NCI-H2227 (cell line): ENCODE data around the gene PDLIM3.
"Not testable (repeated sequence)": the region's sequence is repeated elsewhere in the genome, so short reads cannot be mapped to it uniquely, and the experiment has no call there.

Source experiments
- DNase-seq: peaks from one replicate; lab custom pipeline; 2025; ENCODE audit not compliant: unreplicated experiment; lab: John Stamatoyannopoulos, UW

The PDLIM3 gene

GRCh38 chr4:185554365-185555126 lies 19.2 kb upstream of the PDLIM3 start:
- no peak for DNase-seq

- DNase-seq = no peak
These were observed 16.9 kb upstream of the PDLIM3 start for GRCh38 chr4:185552254-185552653.

GRCh38 chr4:185550933-185551332 lies 15.6 kb upstream of the PDLIM3 start:
- DNase-seq = no peak

- DNase-seq = no peak
These were observed 13.9 kb upstream of the PDLIM3 start for GRCh38 chr4:185549095-185549639.

GRCh38 chr4:185548587-185548986 lies 13.3 kb upstream of the PDLIM3 start:
- DNase-seq = no peak

- DNase-seq = no peak
These were observed 11.0 kb upstream of the PDLIM3 start for GRCh38 chr4:185546335-185546734.

- DNase-seq = no peak
These were observed 7.5 kb upstream of the PDLIM3 start for GRCh38 chr4:185542626-185543315.

- no peak for DNase-seq
These were observed 6.0 kb upstream of the PDLIM3 start for GRCh38 chr4:185541251-185541727.

GRCh38 chr4:185540487-185541120 lies 5.3 kb upstream of the PDLIM3 start:
- no peak for DNase-seq

- DNase-seq = no peak
These were observed 4.7 kb upstream of the PDLIM3 start for GRCh38 chr4:185540040-185540439.

GRCh38 chr4:185538806-185539205 lies 3.5 kb upstream of the PDLIM3 start:
- DNase-seq = no peak

- DNase-seq = no peak
These were observed 1.1 kb upstream of the PDLIM3 start for GRCh38 chr4:185536411-185536709.

- no peak for DNase-seq
These were observed 504 bp upstream of the PDLIM3 start for GRCh38 chr4:185535612-185536410.

- no peak for DNase-seq
These were observed 819 bp downstream of the PDLIM3 start for GRCh38 chr4:185534511-185534865.

- DNase-seq = no peak
These were observed 2.4 kb downstream of the PDLIM3 start for GRCh38 chr4:185532795-185533324.

- DNase-seq = no peak
These were observed 3.0 kb downstream of the PDLIM3 start for GRCh38 chr4:185532293-185532692.

- DNase-seq = not testable (repeated sequence)
These were observed 3.7 kb downstream of the PDLIM3 start for GRCh38 chr4:185531654-185532053.

- DNase-seq = no peak
These were observed 5.9 kb downstream of the PDLIM3 start for GRCh38 chr4:185529413-185529812.

- no peak for DNase-seq
These were observed 10.1 kb downstream of the PDLIM3 start for GRCh38 chr4:185524888-185525863.

- no peak for DNase-seq
These were observed 11.4 kb downstream of the PDLIM3 start for GRCh38 chr4:185523862-185524261.
